Panc1 (cell line): ENCODE results near the gene SEC14L5.

Experiments used
- CTCF ChIP-seq: fragments of 450-650 bp; IDR thresholded peaks from 2 replicates; pipeline ENCODE4 v1.5.1; 2017; ENCODE audit warnings: mild to moderate bottlenecking
- POLR2AphosphoS5 ChIP-seq: IDR thresholded peaks from 2 replicates; pipeline ENCODE4 v1.6.1; 2012; ENCODE audit warnings: mild to moderate bottlenecking, low read depth, low read length, moderate library complexity
- SIN3A ChIP-seq: IDR thresholded peaks from 2 replicates; pipeline ENCODE4 v1.6.1; 2012; ENCODE audit warnings: low read depth, mild to moderate bottlenecking, low read length, moderate library complexity, borderline replicate concordance; ENCODE audit not compliant: insufficient read depth
- TCF7L2 ChIP-seq: IDR thresholded peaks from 2 replicates; pipeline ENCODE4 v1.6.1; 2011; ENCODE audit warnings: mild to moderate bottlenecking, low read depth, low read length, inconsistent platforms
- TF ChIP-seq, protein P1 (sequence below), 2 experiments: IDR thresholded peaks; 2 replicates each; pipeline ENCODE4 v1.6.1; 2011 to 2012; ENCODE audit warnings: low read depth in 2 of 2, control low read depth in 1 of 2, low read length in 1 of 2, mild to moderate bottlenecking in 1 of 2, moderate library complexity in 1 of 2; ENCODE audit not compliant: insufficient read depth in 1 of 2

GRCh38 chr16:5058476-5058875 is 100.3 kb downstream of the SEC14L5 start:
- TF ChIP-seq, protein P1, sequence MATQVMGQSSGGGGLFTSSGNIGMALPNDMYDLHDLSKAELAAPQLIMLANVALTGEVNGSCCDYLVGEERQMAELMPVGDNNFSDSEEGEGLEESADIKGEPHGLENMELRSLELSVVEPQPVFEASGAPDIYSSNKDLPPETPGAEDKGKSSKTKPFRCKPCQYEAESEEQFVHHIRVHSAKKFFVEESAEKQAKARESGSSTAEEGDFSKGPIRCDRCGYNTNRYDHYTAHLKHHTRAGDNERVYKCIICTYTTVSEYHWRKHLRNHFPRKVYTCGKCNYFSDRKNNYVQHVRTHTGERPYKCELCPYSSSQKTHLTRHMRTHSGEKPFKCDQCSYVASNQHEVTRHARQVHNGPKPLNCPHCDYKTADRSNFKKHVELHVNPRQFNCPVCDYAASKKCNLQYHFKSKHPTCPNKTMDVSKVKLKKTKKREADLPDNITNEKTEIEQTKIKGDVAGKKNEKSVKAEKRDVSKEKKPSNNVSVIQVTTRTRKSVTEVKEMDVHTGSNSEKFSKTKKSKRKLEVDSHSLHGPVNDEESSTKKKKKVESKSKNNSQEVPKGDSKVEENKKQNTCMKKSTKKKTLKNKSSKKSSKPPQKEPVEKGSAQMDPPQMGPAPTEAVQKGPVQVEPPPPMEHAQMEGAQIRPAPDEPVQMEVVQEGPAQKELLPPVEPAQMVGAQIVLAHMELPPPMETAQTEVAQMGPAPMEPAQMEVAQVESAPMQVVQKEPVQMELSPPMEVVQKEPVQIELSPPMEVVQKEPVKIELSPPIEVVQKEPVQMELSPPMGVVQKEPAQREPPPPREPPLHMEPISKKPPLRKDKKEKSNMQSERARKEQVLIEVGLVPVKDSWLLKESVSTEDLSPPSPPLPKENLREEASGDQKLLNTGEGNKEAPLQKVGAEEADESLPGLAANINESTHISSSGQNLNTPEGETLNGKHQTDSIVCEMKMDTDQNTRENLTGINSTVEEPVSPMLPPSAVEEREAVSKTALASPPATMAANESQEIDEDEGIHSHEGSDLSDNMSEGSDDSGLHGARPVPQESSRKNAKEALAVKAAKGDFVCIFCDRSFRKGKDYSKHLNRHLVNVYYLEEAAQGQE (IDR thresholded peaks at IDR 0.05; ENCODE audit: insufficient read depth in 1 of 2, low read depth in 2 of 2, low read length in 1 of 2), result no peak
- TF ChIP-seq CTCF (peak; percentile 23; the same call in 1 of the 2 replicates), POLR2AphosphoS5 (no peak), TCF7L2 (no peak), SIN3A (no peak)
